ENCODE data around the gene SORCS2.

SORCS2 gene

DNA sequence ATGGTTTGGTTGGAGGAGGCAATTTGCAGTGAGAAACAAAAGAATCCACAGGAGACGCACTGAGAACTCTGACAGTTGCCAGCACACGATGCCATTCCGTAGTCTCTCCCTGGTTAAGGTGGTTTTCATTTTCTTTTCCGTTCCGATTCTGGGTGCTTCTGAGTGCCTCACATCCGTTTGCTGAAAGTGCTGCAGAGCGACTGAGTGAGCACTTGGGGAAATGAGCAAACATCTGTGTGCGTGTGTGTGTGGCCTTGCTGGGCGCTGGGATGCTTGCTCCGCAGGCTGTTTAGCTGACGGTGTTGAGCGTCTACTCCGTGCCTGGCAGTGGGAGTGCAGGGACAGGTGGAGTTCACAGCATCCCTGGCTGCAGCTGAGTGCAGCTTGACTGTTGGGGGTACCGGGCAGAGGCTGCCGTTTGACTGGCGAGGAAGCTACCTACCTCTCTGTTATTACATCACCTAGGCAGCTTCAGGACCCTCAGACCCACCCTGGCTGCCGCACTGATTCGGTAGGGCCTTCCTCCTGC, 49.3 kb downstream of the SORCS2 start:
- no peak for DNase-seq (ENCODE audit: insufficient read length, low spot score)
- no peak for FAIRE-seq

DNA sequence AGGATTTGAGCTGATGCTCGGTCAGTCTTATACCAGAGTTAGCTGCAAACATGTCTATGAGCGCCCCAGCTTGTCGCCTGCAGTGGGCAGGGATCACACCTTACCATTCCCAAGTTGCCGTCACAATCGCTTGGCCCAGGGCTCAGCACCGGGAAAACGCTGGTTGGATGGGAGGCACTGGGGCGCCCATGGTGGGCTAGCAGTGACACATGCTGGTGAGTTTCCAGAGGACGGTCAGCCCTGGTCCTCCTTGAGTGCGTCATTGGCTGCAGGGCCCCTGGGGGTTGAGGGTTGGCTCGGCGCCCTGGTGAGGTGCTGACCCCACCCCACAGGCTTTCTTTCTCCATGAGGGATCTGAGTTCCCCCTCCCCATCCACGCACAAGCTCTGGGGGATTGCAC, 50.4 kb downstream of the SORCS2 start:
- no peak for DNase-seq (ENCODE audit: insufficient read length, low spot score)
- FAIRE-seq = no peak

DNA sequence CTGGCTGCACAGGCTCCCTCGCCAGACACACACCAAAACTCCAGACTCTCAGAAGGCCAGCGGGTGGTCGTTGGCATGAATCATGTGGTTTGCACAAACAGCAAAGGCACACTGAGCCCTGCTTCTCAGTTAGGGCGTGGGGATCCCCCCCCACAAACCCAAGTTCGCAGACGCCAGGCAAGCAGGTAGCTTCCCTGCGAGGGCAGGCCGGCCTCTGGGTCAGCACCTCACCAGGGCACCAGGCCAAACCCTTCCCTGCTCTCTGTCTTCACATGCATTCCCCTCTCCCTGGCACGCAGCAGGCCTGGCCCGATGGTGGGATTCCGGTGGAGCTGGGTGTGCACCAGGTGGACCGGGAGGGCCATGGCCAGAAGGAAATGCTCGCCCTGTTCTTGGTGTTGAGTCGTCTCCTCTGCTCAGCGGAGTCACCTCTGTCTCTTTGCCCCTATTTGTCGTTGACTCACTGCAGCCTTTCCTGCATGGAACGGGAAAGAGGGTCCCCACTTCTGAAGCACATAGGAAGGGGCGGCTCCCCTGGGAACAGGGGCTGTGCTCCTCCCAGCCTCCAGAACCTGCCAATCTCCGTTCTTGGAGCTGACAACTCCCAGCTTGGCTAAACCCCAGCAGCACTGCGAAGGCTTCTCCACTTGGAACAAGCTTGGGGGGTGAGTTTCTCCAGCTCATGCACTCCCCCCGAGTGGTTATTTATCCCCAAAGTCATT, 51.4 kb downstream of the SORCS2 start:
- no peak for DNase-seq (ENCODE audit: insufficient read length, low spot score)
- FAIRE-seq = no peak

DNA sequence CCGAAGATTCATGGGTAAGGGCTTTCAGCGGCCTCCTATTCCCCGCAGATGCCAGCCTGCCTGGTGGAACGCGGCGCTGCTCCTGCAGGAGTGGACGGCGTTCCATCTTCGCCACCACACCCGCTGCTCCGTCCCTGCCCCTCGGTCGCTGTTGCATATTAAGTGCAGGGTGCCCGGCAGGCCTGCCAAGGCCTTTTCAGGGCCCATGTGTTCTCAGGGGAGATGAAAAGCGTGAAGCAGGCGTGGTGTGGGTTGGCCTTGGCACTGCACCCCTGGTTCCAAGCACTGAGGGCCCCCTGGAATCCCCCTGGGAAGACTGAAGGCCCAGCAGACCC, 52.0 kb downstream of the SORCS2 start:
- DNase-seq (ENCODE audit: insufficient read length, low spot score) (no peak), FAIRE-seq (no peak)

DNA sequence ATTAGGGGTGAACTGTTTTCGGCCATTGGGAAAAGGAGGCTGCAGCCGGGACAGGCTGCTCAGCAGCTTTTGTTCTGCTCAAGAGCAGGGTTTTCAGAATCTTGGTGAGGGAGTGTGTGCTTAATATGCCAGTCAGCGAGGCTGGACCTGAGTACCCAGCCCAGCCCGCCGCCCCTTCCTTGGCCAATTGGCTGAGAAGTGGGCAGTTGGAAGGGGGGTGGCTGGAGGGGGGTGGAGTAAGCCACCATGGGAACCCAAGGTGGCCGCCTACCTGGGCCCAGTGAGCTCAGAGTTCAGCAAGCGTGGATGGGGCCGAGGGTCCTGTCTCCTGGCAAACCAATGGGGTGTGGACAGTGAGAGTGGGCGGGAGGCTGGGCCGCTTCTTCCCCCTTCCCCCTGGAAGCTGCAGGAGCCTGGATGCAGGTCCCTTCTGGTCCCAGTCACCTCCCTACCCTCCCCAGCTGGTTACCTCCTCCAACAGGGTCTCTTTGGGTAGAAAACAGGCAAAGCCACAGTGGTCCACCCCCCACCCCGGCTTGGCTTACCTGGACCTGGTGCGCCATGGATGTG, 52.5 kb downstream of the SORCS2 start:
- DNase-seq (ENCODE audit: insufficient read length, low spot score) (no peak), FAIRE-seq (no peak)

DNA sequence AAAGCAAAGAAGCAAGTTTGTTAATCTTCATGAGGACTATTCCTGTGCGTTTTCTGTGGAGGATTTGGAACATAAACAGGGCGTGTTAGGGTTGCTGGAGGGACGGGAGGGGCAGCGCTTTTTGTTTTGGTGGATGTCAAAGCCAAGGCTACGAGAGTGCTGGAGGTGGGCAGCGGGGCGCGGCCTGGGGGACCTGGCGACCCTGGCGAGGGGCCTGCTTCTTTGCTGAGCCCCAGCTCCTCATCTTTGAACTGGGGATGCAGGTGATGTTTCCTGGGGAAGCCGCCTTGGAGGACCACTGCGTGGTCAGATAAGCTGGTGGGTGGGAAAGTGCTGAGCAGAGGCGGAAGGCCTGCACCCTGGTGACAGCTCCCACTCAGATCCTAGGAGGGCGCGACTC, 55.2 kb downstream of the SORCS2 start:
- FAIRE-seq (no peak), DNase-seq (ENCODE audit: insufficient read length, low spot score) (no peak)

DNA sequence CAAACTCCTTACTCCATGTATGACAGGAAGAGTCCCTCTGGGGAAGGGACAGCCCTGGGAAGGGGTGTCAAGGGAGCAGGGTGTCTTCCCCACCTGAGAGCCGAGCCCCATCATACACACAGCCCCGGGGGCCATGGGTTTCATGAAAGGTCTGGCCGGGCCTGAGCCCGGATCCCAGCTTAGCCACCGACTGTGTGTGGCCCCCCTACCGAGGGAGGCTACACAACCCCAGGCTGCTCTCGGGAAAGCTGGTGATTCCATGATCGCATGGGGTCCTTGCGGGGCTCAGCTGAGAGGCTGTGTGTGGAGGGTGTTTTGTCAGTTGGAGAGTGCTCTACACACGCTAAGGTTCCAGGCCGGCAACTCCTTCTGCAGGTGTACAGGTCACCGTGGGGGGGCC, 55.6 kb downstream of the SORCS2 start:
- no peak for DNase-seq (ENCODE audit: insufficient read length, low spot score)
- no peak for FAIRE-seq

DNA sequence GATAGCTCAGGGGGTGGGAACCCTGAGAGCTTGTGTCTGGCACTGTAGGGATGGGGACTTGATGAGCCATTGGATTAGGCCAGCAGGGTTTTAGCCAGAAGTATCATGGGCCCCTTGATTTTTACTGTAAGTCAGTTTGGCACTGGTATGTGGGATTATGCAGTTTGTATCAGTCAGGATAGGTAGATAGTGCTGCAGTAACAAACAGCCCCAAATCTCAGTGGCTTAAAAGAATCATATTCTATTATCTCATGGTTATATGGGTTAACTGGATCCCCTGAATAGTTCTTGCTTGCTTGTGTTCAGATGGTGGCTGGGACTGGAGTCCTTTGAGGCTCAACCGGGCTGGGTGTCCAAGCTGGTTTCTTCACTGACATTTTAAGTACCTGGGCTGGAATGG, 56.5 kb downstream of the SORCS2 start:
- FAIRE-seq (no peak), DNase-seq (ENCODE audit: insufficient read length, low spot score) (no peak)

DNA sequence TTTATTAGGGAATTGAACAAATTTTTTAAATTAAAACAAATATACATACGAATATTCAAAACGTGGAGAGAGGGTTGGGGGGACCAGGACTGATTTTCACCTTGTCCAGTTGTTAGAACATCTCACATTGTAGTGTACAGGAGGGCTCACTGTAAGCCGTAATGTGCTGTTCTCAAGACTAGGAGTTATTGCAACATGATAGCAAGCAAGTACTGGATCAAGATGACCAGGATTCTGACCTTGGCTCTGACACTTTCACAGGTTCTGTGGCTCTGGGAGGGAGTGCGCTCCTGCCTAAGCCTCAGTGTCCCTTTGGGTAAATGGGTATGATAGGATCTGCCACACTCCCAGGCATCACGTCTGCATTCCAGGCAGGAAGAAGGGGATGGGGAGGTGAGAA, 59.0 kb downstream of the SORCS2 start:
- no peak for DNase-seq (ENCODE audit: insufficient read length, low spot score)
- no peak for FAIRE-seq

DNA sequence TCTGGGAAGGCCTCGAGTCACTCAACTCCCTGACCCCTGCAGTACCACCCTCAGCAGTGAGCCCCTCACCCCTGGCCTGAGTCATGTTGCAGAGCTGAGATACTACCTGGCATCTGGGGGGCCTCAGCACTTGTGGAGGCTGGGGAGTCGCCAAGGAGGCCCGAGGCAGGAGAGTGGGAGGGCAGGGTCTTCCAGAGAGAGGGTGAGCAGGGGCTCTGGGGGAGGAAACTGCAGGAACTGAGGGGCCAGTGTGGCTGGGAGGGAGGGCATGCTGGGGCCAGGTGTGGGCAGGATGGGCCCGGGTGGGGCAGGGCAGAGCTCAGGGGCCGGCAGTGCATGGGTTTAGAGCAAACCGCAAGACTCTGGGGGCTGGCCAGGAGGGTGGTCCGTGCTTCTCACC, 59.7 kb downstream of the SORCS2 start:
- DNase-seq (ENCODE audit: insufficient read length, low spot score) (no peak), FAIRE-seq (no peak)

DNA sequence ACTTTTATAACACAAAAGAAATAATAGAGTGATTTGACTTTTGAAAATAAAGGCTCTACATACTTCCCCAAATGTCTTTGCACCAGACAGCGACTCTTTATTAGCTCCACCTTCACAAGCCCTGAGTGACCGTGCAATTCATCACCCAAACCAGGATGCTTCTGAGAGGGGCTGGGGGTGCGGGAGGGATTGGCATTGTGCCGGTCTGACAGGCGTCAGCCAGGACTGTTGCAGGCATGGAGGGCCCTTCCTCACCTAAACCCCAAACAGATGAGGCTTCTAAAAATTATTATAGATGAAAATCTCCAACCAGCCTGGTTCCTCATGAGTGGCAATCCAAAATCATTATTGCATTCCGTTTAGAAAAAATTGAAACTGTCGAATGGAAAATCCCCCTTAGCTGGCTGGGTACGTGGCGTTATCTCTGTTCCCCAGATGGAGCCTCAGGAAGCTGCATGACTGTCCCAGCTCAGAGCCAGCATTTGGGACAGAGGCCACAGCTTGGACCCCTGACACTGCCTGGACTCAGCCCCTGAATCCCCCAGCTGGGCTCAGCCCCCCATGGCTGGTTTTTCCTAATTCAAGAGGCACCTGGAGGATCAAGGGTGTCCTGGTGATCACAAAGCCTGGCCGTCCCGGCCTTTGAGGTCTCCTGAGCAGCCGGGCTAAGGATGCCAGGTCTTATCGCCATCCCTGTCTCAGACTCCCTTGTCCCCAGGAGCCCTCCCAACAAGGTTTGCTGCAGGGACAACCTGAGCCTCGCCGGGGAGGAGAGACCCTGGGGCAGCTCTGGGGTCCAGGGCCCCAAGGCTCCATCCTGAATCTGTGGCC, 60.4 kb downstream of the SORCS2 start:
- FAIRE-seq (no peak), DNase-seq (ENCODE audit: insufficient read length, low spot score) (no peak)

DNA sequence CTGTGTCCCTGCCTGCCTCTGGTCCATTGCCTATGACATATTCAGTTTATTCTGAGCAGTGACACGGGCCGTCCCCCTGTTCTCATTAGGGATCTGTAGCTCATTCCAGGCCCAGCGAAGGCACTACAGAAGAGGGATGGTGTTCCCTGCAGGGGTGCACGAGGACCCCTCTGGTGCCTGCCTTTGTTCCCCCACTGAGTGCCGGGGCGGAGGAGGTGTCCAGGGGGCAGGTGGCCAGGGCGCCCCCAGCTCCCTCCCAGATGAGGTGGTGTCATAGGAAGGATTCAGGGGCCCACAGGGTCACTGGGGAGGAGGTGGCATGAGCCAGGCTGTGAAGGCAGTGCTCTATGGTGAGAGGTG, 61.0 kb downstream of the SORCS2 start:
- FAIRE-seq (no peak), DNase-seq (ENCODE audit: insufficient read length, low spot score) (no peak)

DNA sequence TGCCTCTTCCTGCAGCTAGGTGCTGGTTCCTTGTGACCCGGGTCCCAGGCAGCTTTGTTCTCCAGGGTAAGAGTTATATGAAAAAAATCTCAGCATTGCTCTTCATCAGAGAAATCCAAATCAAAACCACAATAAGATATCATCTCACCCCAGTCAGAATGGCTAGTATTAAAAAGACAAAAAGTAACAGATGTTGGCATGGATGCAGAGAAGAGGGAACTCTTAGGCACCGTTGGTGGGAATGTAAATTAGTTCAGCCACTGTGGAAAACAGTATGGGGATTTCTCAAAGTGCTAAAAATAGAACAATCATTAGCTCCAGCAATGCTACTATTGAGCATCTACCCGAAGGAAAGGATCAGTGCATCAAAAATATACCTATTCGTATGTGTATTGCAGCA, 61.5 kb downstream of the SORCS2 start:
- no peak for DNase-seq (ENCODE audit: insufficient read length, low spot score)
- FAIRE-seq = no peak

DNA sequence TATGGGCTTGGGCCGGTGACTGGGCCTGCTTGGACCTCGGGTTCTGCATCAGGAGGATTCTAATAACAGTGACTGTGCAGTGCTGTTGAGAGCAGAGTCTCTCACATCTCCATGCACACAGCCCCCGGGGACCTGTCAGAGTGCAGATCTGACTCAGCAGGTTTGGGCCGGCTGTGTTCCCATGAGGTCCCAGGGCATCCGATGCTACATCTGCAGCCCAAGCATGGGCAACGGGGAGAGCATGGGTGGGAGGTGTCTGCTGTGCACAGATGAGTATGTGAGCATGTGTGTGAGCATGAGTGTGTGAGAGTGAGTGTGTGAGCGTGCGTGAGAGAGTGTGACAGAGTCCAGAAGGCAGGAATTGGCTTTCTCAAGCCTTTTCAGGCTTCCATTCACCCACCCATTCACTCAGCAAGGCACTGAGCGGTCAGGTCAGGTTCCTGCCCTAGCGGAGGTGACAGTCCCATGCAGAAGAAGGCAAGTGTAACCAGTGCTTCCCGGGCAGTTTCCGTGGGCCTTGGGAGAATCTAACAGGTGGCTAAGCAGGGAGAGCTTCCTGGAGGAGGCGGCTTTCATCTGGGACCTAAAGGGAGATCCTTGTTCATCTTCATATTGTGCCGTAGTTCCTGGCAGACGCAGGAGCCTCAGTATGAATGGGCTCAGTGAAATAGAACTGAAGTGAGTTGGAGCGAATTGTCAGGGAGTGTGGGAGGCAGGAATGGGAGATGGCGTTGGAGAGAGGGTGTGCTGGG, 62.6 kb downstream of the SORCS2 start:
- FAIRE-seq (peak; percentile 26), DNase-seq (ENCODE audit: insufficient read length, low spot score) (no peak)

DNA sequence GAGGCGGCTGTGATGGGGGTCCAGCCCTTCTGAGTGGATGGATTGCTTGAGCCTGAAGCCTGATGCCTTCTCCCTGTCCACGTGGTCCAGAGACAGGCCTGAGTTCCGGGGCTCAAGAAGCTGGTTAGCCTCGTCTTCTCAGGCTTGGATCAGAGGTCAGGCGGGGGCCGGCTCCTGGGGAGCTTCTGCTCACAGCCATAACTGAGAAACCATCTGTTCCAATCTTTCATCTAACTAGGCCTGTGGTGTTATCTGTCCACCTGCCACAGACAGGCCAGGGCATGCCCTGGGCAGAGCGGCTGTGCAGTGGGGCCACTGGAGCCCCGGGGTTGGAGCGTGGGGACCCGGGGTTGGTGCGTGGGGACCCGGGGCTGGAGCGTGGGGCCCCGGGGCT, 63.1 kb downstream of the SORCS2 start:
- FAIRE-seq = no peak
- no peak for DNase-seq (ENCODE audit: insufficient read length, low spot score)

DNA sequence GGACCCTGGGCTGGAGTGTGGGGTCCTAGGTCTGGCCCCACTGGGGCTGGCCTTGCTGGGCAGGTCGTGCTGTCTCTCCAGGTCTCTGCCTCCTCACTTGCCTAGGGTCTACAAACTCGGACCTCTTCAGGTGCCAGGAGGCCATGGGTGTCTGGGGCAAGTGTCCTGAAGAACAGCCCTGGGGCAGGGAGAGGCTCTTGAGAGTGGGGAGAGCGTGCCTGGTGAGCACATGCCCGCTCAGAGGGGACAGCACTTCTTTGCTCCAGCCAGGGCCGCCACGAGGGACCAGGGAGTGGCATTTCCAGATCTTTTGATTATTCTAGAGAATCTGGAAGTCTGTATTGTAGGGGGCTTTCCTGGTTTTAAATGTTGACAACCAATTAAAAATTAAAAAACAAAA, 63.7 kb downstream of the SORCS2 start:
- FAIRE-seq = no peak

DNA sequence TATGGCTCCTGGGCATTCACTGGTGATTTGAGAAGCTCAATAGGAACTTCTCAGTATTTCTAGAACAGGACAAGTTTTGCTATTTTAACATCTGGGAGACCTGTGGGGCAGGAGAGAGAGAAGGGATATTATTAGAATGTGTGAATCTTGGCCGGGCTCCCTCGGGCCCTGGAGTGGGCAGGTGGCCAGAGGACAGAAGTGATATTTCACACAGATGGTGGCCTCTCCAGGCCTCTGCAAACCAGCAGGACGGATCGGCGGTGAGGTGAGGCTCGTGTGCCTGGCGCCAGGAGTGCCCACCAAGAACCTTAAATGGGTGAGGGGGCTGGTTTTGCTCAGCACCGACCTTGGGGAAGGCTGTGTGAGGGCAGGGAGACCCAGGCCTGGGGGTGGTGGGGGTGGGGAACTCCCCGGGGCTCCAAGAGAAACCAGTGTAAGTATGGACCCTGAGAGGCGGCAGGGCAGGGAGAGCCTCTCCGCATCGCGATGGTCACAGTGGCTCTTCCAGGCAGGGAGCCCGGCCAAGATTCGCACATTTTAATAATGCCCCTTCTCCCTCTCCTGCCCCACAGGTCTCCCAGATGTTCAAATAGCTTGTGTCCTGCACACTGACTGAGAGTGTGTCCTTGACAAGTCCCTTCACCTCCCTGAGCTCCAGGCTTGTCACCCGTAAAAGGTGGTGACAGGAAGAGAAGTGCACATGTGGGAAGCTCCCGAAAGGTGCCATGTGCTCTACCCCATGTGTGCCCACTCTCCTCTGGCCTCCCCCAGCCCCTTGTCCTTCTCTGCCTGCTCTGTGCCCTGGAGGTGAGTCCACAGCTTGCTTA, 64.9 kb downstream of the SORCS2 start:
- no peak for DNase-seq (ENCODE audit: insufficient read length, low spot score)
- FAIRE-seq = no peak

More for the DNA sequence above, 63.7 kb downstream of the SORCS2 start:
- no peak for DNase-seq (ENCODE audit: insufficient read length, low spot score)

DNA sequence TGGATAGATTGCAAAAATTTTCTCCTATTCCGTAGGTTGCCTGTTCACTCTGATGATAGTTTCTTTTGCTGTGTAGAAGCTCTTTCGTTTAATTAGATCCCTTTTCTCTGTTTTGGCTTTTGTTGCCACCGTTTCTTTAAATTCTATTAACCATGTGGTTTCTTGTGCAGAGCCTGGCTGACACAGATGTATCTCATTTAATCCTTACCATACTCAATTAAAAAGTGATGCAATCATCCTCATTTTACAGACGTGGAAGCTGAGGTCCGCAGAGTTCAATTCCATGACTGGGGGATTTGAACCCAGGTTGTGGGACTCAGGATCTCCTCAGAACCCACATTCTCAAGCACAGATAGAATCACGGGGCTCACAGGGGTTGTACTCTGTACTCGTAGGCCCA, 66.7 kb downstream of the SORCS2 start:
- FAIRE-seq (no peak), DNase-seq (ENCODE audit: insufficient read length, low spot score) (no peak)

DNA sequence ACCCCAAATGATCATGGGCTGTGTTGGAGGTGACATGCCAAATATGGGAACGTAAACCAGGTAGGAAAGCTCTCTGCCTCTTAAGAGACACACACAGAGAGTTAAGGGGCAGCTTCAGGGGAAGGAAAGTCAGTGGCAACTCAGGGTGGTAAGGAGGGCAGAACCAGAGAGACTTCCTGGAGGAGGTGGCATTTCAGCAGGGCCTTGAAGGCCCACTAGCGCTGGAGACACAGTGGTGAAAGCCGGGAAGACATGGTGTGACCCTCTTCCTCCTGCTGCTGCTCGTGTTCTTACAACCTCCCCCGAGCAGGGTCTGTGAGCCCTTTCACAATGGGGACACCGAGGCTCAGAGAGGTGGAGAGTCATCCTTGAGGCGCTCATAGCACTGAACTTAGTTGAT, 68.2 kb downstream of the SORCS2 start:
- FAIRE-seq (no peak), DNase-seq (ENCODE audit: insufficient read length, low spot score) (no peak)

DNA sequence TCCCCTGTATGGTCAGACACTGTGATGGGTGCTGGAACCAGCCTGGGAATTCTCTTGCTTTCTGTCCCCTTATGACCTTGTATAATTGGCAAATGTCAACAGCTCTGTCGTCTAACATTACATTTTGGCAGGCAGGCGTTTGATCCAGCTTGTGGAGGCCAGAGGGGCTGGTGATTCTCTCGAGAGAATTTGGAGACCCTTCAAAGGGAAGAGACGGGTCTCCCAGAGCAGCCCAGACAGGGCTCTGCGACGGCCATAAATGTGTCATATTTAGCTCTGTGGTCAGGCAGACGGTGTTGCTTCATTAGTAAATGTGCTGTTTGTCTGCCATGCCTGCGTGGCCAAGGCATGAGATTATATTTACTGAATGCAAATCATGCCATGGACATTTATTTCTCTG, 68.7 kb downstream of the SORCS2 start:
- FAIRE-seq (no peak), DNase-seq (ENCODE audit: insufficient read length, low spot score) (no peak)
